ENCODE results near the gene TTC29.

Gene TTC29

GRCh38 chr4:146890301-146890700 lies 55.4 kb downstream of the TTC29 start:
- H3K4me3 ChIP-seq (ENCODE audit: low read depth, low read length) = no peak overlapping the region
- TF ChIP-seq, protein P1, sequence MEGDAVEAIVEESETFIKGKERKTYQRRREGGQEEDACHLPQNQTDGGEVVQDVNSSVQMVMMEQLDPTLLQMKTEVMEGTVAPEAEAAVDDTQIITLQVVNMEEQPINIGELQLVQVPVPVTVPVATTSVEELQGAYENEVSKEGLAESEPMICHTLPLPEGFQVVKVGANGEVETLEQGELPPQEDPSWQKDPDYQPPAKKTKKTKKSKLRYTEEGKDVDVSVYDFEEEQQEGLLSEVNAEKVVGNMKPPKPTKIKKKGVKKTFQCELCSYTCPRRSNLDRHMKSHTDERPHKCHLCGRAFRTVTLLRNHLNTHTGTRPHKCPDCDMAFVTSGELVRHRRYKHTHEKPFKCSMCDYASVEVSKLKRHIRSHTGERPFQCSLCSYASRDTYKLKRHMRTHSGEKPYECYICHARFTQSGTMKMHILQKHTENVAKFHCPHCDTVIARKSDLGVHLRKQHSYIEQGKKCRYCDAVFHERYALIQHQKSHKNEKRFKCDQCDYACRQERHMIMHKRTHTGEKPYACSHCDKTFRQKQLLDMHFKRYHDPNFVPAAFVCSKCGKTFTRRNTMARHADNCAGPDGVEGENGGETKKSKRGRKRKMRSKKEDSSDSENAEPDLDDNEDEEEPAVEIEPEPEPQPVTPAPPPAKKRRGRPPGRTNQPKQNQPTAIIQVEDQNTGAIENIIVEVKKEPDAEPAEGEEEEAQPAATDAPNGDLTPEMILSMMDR (IDR thresholded peaks at IDR 0.05; ENCODE audit: low read depth, low read length) = no peak

DNA sequence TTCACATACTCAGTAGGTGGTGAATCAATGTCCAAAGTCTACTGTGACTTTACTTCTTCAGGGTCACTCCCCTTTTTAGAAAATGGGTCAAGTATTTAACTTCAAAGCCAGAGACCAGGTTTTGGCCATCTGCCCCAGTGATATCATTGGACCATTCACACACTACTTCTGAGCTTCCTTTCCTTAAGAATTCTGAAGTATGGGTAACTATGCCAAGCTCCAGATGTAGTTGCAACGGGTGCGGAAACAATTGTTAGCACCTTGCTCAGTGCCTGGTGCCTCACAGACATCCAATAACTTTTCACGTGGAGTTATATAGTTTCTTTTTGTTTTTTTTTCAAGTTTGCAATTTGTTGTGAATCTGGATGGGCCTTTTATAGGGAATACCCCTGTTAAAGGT lies 62.6 kb downstream of the TTC29 start:
- H3K4me3 ChIP-seq (ENCODE audit: low read depth, low read length) = no peak overlapping the region
- TF ChIP-seq, protein P1 (IDR thresholded peaks at IDR 0.05; ENCODE audit: low read depth, low read length) = no peak

- TF ChIP-seq, protein P1 (IDR thresholded peaks at IDR 0.05; ENCODE audit: low read depth, low read length) = no peak
- no peak overlapping the region for H3K4me3 ChIP-seq (ENCODE audit: low read depth, low read length)
These were observed 88.4 kb downstream of the TTC29 start for GRCh38 chr4:146857298-146857697.

GRCh38 chr4:146855761-146856160 lies 89.9 kb downstream of the TTC29 start:
- H3K4me3 ChIP-seq (ENCODE audit: low read depth, low read length) = no peak overlapping the region
- TF ChIP-seq, protein P1 (IDR thresholded peaks at IDR 0.05; ENCODE audit: low read depth, low read length) = no peak

- TF ChIP-seq, protein P1 (IDR thresholded peaks at IDR 0.05; ENCODE audit: low read depth, low read length) = no peak
- H3K4me3 ChIP-seq (ENCODE audit: low read depth, low read length) = no peak overlapping the region
These were observed 93.3 kb downstream of the TTC29 start for GRCh38 chr4:146852360-146852759.

GRCh38 chr4:146847345-146847744 lies 98.3 kb downstream of the TTC29 start:
- TF ChIP-seq, protein P1 (IDR thresholded peaks at IDR 0.05; ENCODE audit: low read depth, low read length) = no peak
- H3K4me3 ChIP-seq (ENCODE audit: low read depth, low read length) = no peak overlapping the region

DNA sequence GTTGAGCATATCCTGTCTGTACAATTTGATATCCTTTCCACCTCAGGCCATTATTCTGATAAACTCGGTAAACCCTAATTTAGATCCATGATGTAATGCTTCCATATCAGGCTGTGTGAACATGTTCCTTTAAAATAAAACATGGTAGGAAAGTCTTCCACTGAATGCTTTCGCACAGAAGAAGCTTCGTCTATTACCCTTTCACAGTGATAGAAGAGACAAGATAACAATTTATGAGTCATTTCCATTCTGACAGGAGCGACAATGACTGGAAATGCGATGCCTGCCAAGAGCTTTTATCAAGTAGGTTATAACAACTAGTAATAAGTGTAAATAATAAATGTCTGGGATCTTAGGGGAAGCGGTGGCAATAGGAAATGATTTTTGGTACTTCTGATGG lies 98.8 kb downstream of the TTC29 start:
- no peak overlapping the region for H3K4me3 ChIP-seq (ENCODE audit: low read depth, low read length)
- TF ChIP-seq, protein P1 (IDR thresholded peaks at IDR 0.05; ENCODE audit: low read depth, low read length) = no peak
